Activated T-helper 1 cell treated with anti-CD3 and anti-CD28 coated beads, Interleukin-12 subunit alpha, Interleukin-12 subunit beta, Interleukin-2, Interleukin-4 antibody, amounts not matched to agents 30 ng/mL and 10 ng/mL and 1 ng/mL, durations not matched to agents 14 hours and 24 hours and 36 hours (primary cell): ENCODE results near the gene KCNK7. TPM values are rescaled to one million over a fixed set of nuclear protein-coding genes. Genes with fewer than 3 reads are reported as not detected.

Experiments
- DNase-seq: peaks from one replicate; pipeline ENCODE4 v3.0.0; 2021; ENCODE audit warnings: low spot score
- H3K27ac Mint-ChIP-seq: one replicate; pipeline ENCODE4 v1.8.0; 2021; ENCODE audit warnings: mild to moderate bottlenecking, mixed read lengths
- H3K27me3 Mint-ChIP-seq: one replicate; pipeline ENCODE4 v1.8.0; 2022; ENCODE audit warnings: mild to moderate bottlenecking, moderate library complexity, mixed read lengths; ENCODE audit not compliant: insufficient read depth
- H3K36me3 Mint-ChIP-seq: one replicate; pipeline ENCODE4 v1.8.0; 2021; ENCODE audit warnings: low read depth, mixed read lengths
- H3K4me1 Mint-ChIP-seq: one replicate; pipeline ENCODE4 v1.8.0; 2021; ENCODE audit warnings: low read depth, mixed read lengths
- H3K4me3 Mint-ChIP-seq: one replicate; pipeline ENCODE4 v1.8.0; 2021; ENCODE audit warnings: mild to moderate bottlenecking, moderate library complexity, mixed read lengths
- H3K9me3 Mint-ChIP-seq: one replicate; pipeline ENCODE4 v1.8.0; 2021; ENCODE audit warnings: mixed read lengths
- intact Hi-C: fragments of 100-400 bp; cut with micrococcal nuclease; formaldehyde crosslinking; loops from one replicate; pipeline ENCODE4 v1.15.1; 2024
- total RNA-seq: library from RNA; stranded (reverse); gene quantifications from 2 replicates; pipeline ENCODE4 v1.2.3, GENCODE V29; 2022

KCNK7 gene
- total RNA-seq, 1 donor from 2014 or later: 1.6 TPM

- Mint-ChIP-seq H3K27ac (peak overlapping the region; percentile 27), H3K9me3 (no peaks in the 10 kb centered on the region), H3K4me3 (no peak overlapping the region), H3K36me3 (peaks cover 47% of the 10 kb centered on the region), H3K27me3 (no peaks in the 10 kb centered on the region), H3K4me1 (peaks cover 48% of the 10 kb centered on the region)
- DNase-seq: no peak
- intact Hi-C loops: no loop called here
Observed at GRCh38 chr11:65549096-65549495, 46.5 kb downstream of the KCNK7 start.

- no peaks in the 10 kb centered on the region for H3K27me3 Mint-ChIP-seq
- intact Hi-C loops: no loop called here
- peak overlapping the region; percentile 8 for H3K4me3 Mint-ChIP-seq
- no peak for DNase-seq
- H3K36me3 Mint-ChIP-seq: peaks cover 49% of the 10 kb centered on the region
- H3K27ac Mint-ChIP-seq: peak overlapping the region; percentile 83
- peaks cover 50% of the 10 kb centered on the region for H3K4me1 Mint-ChIP-seq
- no peaks in the 10 kb centered on the region for H3K9me3 Mint-ChIP-seq
Observed at GRCh38 chr11:65548395-65548794, 47.2 kb downstream of the KCNK7 start.

GRCh38 chr11:65547446-65548125 lies 48.0 kb downstream of the KCNK7 start:
- peaks cover 48% of the 10 kb centered on the region for H3K4me1 Mint-ChIP-seq
- no peaks in the 10 kb centered on the region for H3K9me3 Mint-ChIP-seq
- no peak for DNase-seq
- intact Hi-C loops: no loop called here
- H3K27ac Mint-ChIP-seq: no peak overlapping the region
- H3K36me3 Mint-ChIP-seq: peaks cover 50% of the 10 kb centered on the region
- no peaks in the 10 kb centered on the region for H3K27me3 Mint-ChIP-seq
- H3K4me3 Mint-ChIP-seq: peak overlapping the region; percentile 8

GRCh38 chr11:65546217-65546958 lies 49.2 kb downstream of the KCNK7 start:
- no peaks in the 10 kb centered on the region for H3K27me3 Mint-ChIP-seq
- H3K36me3 Mint-ChIP-seq: peaks cover 39% of the 10 kb centered on the region
- peak overlapping the region; percentile 76 for H3K4me3 Mint-ChIP-seq
- peaks cover 44% of the 10 kb centered on the region for H3K4me1 Mint-ChIP-seq
- H3K27ac Mint-ChIP-seq: peak overlapping the region; percentile 79
- intact Hi-C loops: loop anchor here (1.0 kb wide), 3 partner anchors 21 to 42 kb away; partner anchors contain the start of genes SCYL1 and ZNRD2
- no peaks in the 10 kb centered on the region for H3K9me3 Mint-ChIP-seq
- peak; percentile 96 for DNase-seq

GRCh38 chr11:65545853-65546216 lies 49.8 kb downstream of the KCNK7 start:
- peak overlapping the region; percentile 53 for H3K27ac Mint-ChIP-seq
- H3K9me3 Mint-ChIP-seq: no peaks in the 10 kb centered on the region
- peaks cover 38% of the 10 kb centered on the region for H3K36me3 Mint-ChIP-seq
- no peak for DNase-seq
- no peaks in the 10 kb centered on the region for H3K27me3 Mint-ChIP-seq
- intact Hi-C loops: loop anchor here (1.0 kb wide), 3 partner anchors 21 to 42 kb away; partner anchors contain the start of genes SCYL1 and ZNRD2
- H3K4me1 Mint-ChIP-seq: peaks cover 45% of the 10 kb centered on the region
- H3K4me3 Mint-ChIP-seq: peak overlapping the region; percentile 70

Other genes starting within 250 kb of the KCNK7 start
- gene TIGD3, start 241.0 kb downstream of the KCNK7 start, total RNA-seq: 1.1 TPM in 2 replicates
- gene SLC25A45, start 213.2 kb downstream of the KCNK7 start, total RNA-seq: 15.3 and 19.4 TPM in 2 replicates
- 40.5 and 42.3 TPM in 2 replicates for gene FRMD8, start 209.2 kb downstream of the KCNK7 start, total RNA-seq
- gene NEAT1, start 173.0 kb downstream of the KCNK7 start, total RNA-seq: 507 and 517 TPM in 2 replicates
- gene MALAT1, start 96.8 kb downstream of the KCNK7 start, total RNA-seq: 5,323 and 5,421 TPM in 2 replicates
- 103 and 109 TPM in 2 replicates for gene SCYL1, start 70.7 kb downstream of the KCNK7 start, total RNA-seq
- 97.9 and 103 TPM in 2 replicates for gene LTBP3, start 37.4 kb downstream of the KCNK7 start, total RNA-seq
- 94.6 and 96.9 TPM in 2 replicates for gene ZNRD2, start 25.3 kb downstream of the KCNK7 start, total RNA-seq
- gene FAM89B, start 23.3 kb downstream of the KCNK7 start, total RNA-seq: 50.4 and 50.6 TPM in 2 replicates
- 168 and 178 TPM in 2 replicates for gene EHBP1L1, start 19.7 kb downstream of the KCNK7 start, total RNA-seq
- gene MAP3K11, start 18.4 kb upstream of the KCNK7 start, total RNA-seq: 103 and 106 TPM in 2 replicates
- gene PCNX3, start 20.0 kb upstream of the KCNK7 start, total RNA-seq: 55.0 and 55.2 TPM in 2 replicates
- gene SIPA1, start 42.3 kb upstream of the KCNK7 start, total RNA-seq: 117 and 130 TPM in 2 replicates
- 102 and 104 TPM in 2 replicates for gene RELA, start 67.1 kb upstream of the KCNK7 start, total RNA-seq
- 68.1 and 75.0 TPM in 2 replicates for gene KAT5, start 116.5 kb upstream of the KCNK7 start, total RNA-seq
- 87.6 and 89.0 TPM in 2 replicates for gene RNASEH2C, start 125.0 kb upstream of the KCNK7 start, total RNA-seq
- gene AP5B1, start 185.2 kb upstream of the KCNK7 start, total RNA-seq: 17.4 and 19.2 TPM in 2 replicates
- gene OVOL1, start 191.3 kb upstream of the KCNK7 start, total RNA-seq: 0.10 and 0.36 TPM in 2 replicates
- gene SNX32, start 238.2 kb upstream of the KCNK7 start, total RNA-seq: 1.6 and 1.9 TPM in 2 replicates